OCI-LY3 (cell line): ENCODE data around the gene MGRN1.

Experiments
- H2AFZ ChIP-seq: fragments of 200-600, 300-600 bp; shearing (Covaris generic); 2 replicates; pipeline ENCODE4 v1.6.0; 2014; ENCODE audit warnings: antibody characterized with exemption, low read depth, low read length
- H3K27ac ChIP-seq: fragments of 200-600, 300-600 bp; sonication (generic); 2 replicates; pipeline ENCODE4 v1.5.1; 2014; ENCODE audit warnings: mild to moderate bottlenecking, low read length, moderate library complexity, mixed read lengths
- H3K27me3 ChIP-seq: fragments of 200-600, 300-600 bp; sonication (generic); 2 replicates; pipeline ENCODE4 v1.6.1; 2014; ENCODE audit warnings: low read depth, low read length, mixed read lengths
- H3K36me3 ChIP-seq: fragments of 200-600, 300-600 bp; sonication (generic); replicated peaks from 2 replicates; pipeline ENCODE3; 2014; ENCODE audit warnings: low read depth, low read length, mixed read lengths
- H3K4me1 ChIP-seq: fragments of 300-600, 200-600 bp; sonication (generic); 2 replicates; pipeline ENCODE4 v1.6.1; 2014; ENCODE audit warnings: low read length, mixed read lengths
- H3K4me2 ChIP-seq: fragments of 200-600, 300-600 bp; sonication (generic); 2 replicates; pipeline ENCODE4 v1.6.1; 2014; ENCODE audit warnings: low read length, mixed read lengths
- H3K4me3 ChIP-seq: fragments of 300-600, 200-600 bp; sonication (generic); 2 replicates; pipeline ENCODE4 v1.5.1; 2014; ENCODE audit warnings: antibody characterized with exemption, mild to moderate bottlenecking, low read length, moderate library complexity
- H3K79me2 ChIP-seq: fragments of 300-600, 200-600 bp; shearing (Covaris generic); 2 replicates; pipeline ENCODE4 v1.6.1; 2014; ENCODE audit warnings: mild to moderate bottlenecking, low read length, mixed read lengths
- H3K9ac ChIP-seq: fragments of 300-600, 200-600 bp; shearing (Covaris generic); 2 replicates; pipeline ENCODE4 v1.6.0; 2014; ENCODE audit warnings: mild to moderate bottlenecking, low read length, moderate library complexity
- H3K9me3 ChIP-seq: fragments of 200-600, 300-600 bp; shearing (Covaris generic); 2 replicates; pipeline ENCODE4 v1.6.1; 2014; ENCODE audit warnings: low read length, mixed read lengths; ENCODE audit not compliant: insufficient read depth
- H4K20me1 ChIP-seq: fragments of 200-600, 300-600 bp; sonication (generic); 2 replicates; pipeline ENCODE4 v1.6.1; 2016; ENCODE audit warnings: low read length, mixed read lengths; ENCODE audit not compliant: insufficient read depth
- CTCF ChIP-seq: fragments of 200-600, 300-600 bp; sonication (generic); IDR thresholded peaks from 2 replicates; pipeline ENCODE4 v1.5.1; 2014; ENCODE audit warnings: antibody characterized with exemption, low read length, low read depth
- EZH2phosphoT487 ChIP-seq: fragments of 200-600 bp; shearing (Covaris generic); IDR thresholded peaks from 2 replicates; pipeline ENCODE4 v1.6.1; 2018; ENCODE audit warnings: antibody characterized with exemption, mixed run types, low read depth

Gene MGRN1

GRCh38 chr16:4614571-4615383 is 9.8 kb upstream of the MGRN1 start, which contains the start of gene UBALD1:
Gene UBALD1 (minus strand): TSS chr16:4614888. CDS start chr16:4614797, 91 bp downstream.
- Histone ChIP-seq H3K27ac (peak within 1 kb of the TSS; percentile 69), H3K4me2 (peak within 1 kb of the TSS; percentile 92), H4K20me1 (peaks cover 16% of the 10 kb centered on the region), H3K4me3 (peak within 1 kb of the TSS; percentile 84), H3K4me1 (peaks cover 19% of the 10 kb centered on the region), H3K79me2 (peaks cover 45% of the 10 kb centered on the region), H2AFZ (no peak within 1 kb of the TSS; the same call in 1 of the 2 replicates), H3K9ac (peak within 1 kb of the TSS; percentile 87), H3K27me3 (no peaks in the 10 kb centered on the region), H3K36me3 (no peaks in the 10 kb centered on the region), H3K9me3 (no peaks in the 10 kb centered on the region)
- no peak for TF ChIP-seq CTCF
- TF ChIP-seq EZH2phosphoT487: no peak

GRCh38 chr16:4615384-4616046 is 9.1 kb upstream of the MGRN1 start:
- H3K4me1 ChIP-seq: peaks cover 19% of the 10 kb centered on the region
- H3K4me2 ChIP-seq: peak overlapping the region; percentile 92

GRCh38 chr16:4616047-4616811 is 8.4 kb upstream of the MGRN1 start:
- TF ChIP-seq CTCF: peak; percentile 59
- TF ChIP-seq EZH2phosphoT487: no peak
- peak overlapping the region; percentile 89 for H3K9ac ChIP-seq
- H4K20me1 ChIP-seq: peaks cover 16% of the 10 kb centered on the region; the same call in 1 of the 2 replicates
- peaks cover 19% of the 10 kb centered on the region for H3K4me1 ChIP-seq
- H2AFZ ChIP-seq: peak overlapping the region; percentile 73
- no peaks in the 10 kb centered on the region for H3K9me3 ChIP-seq
- peak overlapping the region; percentile 92 for H3K4me2 ChIP-seq
- H3K27ac ChIP-seq: peak overlapping the region; percentile 84
- H3K36me3 ChIP-seq: no peaks in the 10 kb centered on the region
- peak overlapping the region; percentile 89 for H3K4me3 ChIP-seq
- no peaks in the 10 kb centered on the region for H3K27me3 ChIP-seq
- H3K79me2 ChIP-seq: peaks cover 38% of the 10 kb centered on the region

More at GRCh38 chr16:4615384-4616046, 9.1 kb upstream of the MGRN1 start:
- H3K9me3 ChIP-seq: no peaks in the 10 kb centered on the region
- peaks cover 16% of the 10 kb centered on the region for H4K20me1 ChIP-seq
- H3K9ac ChIP-seq: peak overlapping the region; percentile 87
- peaks cover 45% of the 10 kb centered on the region for H3K79me2 ChIP-seq
- no peaks in the 10 kb centered on the region for H3K27me3 ChIP-seq
- H2AFZ ChIP-seq: no peak overlapping the region
- peak overlapping the region; percentile 84 for H3K4me3 ChIP-seq
- peak overlapping the region; percentile 69 for H3K27ac ChIP-seq
- no peak for TF ChIP-seq EZH2phosphoT487
- TF ChIP-seq CTCF: no peak
- no peaks in the 10 kb centered on the region for H3K36me3 ChIP-seq

GRCh38 chr16:4617880-4618279 is 6.7 kb upstream of the MGRN1 start:
- Histone ChIP-seq H3K36me3 (no peaks in the 10 kb centered on the region), H2AFZ (no peak overlapping the region), H3K9me3 (no peaks in the 10 kb centered on the region), H3K27me3 (no peaks in the 10 kb centered on the region), H3K9ac (no peak overlapping the region), H3K4me1 (peaks cover 17% of the 10 kb centered on the region), H3K79me2 (peaks cover 24% of the 10 kb centered on the region), H3K4me2 (no peak overlapping the region), H3K4me3 (no peak overlapping the region), H4K20me1 (peaks cover 6% of the 10 kb centered on the region; the same call in 1 of the 2 replicates), H3K27ac (no peak overlapping the region)
- no peak for TF ChIP-seq EZH2phosphoT487
- TF ChIP-seq CTCF: no peak
